Ascending aorta (tissue), 2 donors: Measurements from ENCODE around the gene MST1. TPM values are rescaled to one million over a fixed set of nuclear protein-coding genes. Genes with fewer than 3 reads are reported as not detected.

Experiments used
- DNase-seq, 2 donors: peaks; one replicate each; pipeline ENCODE4 v3.0.0-alpha.2; 2019; ENCODE audit warnings: low spot score in 2 of 2
- H3K27ac ChIP-seq, 2 donors: fragments of 200-600 bp; sonication (generic); one replicate each; pipeline ENCODE4 v1.5.1; 2016 to 2017; ENCODE audit warnings: mild to moderate bottlenecking in 1 of 2
- H3K27me3 ChIP-seq: fragments of 200-600 bp; sonication (generic); one replicate; pipeline ENCODE4 v1.5.1; 2017
- H3K36me3 ChIP-seq, 2 donors: fragments of 200-600 bp; sonication (generic); one replicate each; pipeline ENCODE4 v1.5.1; 2016
- H3K4me1 ChIP-seq, 2 donors: fragments of 200-600 bp; sonication (generic); one replicate each; pipeline ENCODE4 v1.5.1; 2016 to 2017; ENCODE audit warnings: mild to moderate bottlenecking in 1 of 2
- H3K4me3 ChIP-seq, 2 donors: fragments of 200-600 bp; sonication (generic); one replicate each; pipeline ENCODE4 v1.5.1; 2016 to 2017; ENCODE audit warnings: mild to moderate bottlenecking in 1 of 2
- H3K9me3 ChIP-seq, 2 donors: fragments of 200-600 bp; sonication (generic); one replicate each; pipeline ENCODE4 v1.5.1; 2016
- CTCF ChIP-seq, 3 experiments: fragments of 200-600 bp in 2 of 3; fragments of 450-650 bp in 1 of 3; sonication (generic) in 2 of 3; IDR thresholded peaks; one replicate each; pipeline ENCODE4 v1.5.1; 2016 to 2019; ENCODE audit warnings: antibody characterized with exemption in 3 of 3, mild to moderate bottlenecking in 1 of 3, moderate library complexity in 1 of 3
- intact Hi-C: fragments of 100-400 bp; cut with DNase I; formaldehyde crosslinking; loops from one replicate; pipeline ENCODE4 v1.15.1; 2023
- total RNA-seq: library from RNA; depleted of rRNA; stranded (reverse); fragments of >200 nt; gene quantifications from one replicate; pipeline ENCODE4 v1.1.0, GENCODE V29; 2016

The MST1 gene
- total RNA-seq, 1 donor from 2014 or later = 12.6 TPM

GRCh38 chr3:49652218-49652902, 36.9 kb downstream of the MST1 start:
- DNase-seq = no peak
- Histone ChIP-seq H3K27ac (no peak overlapping the region), H3K4me1 (peaks cover 2 to 4% of the 10 kb centered on the region in 2 donors), H3K4me3 (no peak overlapping the region), H3K9me3 (no peaks in the 10 kb centered on the region), H3K27me3 (no peaks in the 10 kb centered on the region), H3K36me3 (no peaks in the 10 kb centered on the region)
- TF ChIP-seq CTCF (IDR thresholded peaks at IDR 0.05) = no peak
- intact Hi-C loops = no loop called here

GRCh38 chr3:49650637-49651036, 38.6 kb downstream of the MST1 start:
- intact Hi-C loops = no loop called here
- Histone ChIP-seq H3K4me1 (peaks cover 2 to 4% of the 10 kb centered on the region in 2 donors), H3K36me3 (no peaks in the 10 kb centered on the region), H3K4me3 (no peak overlapping the region), H3K27ac (no peak overlapping the region), H3K27me3 (no peaks in the 10 kb centered on the region), H3K9me3 (no peaks in the 10 kb centered on the region)
- DNase-seq = no peak
- TF ChIP-seq CTCF (IDR thresholded peaks at IDR 0.05) = no peak

- DNase-seq = no peak
- peaks cover 2 to 4% of the 10 kb centered on the region in 2 donors for H3K4me1 ChIP-seq
- no peak overlapping the region for H3K27ac ChIP-seq
- no peak for TF ChIP-seq CTCF (IDR thresholded peaks at IDR 0.05)
- H3K9me3 ChIP-seq = no peaks in the 10 kb centered on the region
- no peak overlapping the region for H3K4me3 ChIP-seq
- intact Hi-C loops = no loop called here
- no peaks in the 10 kb centered on the region for H3K27me3 ChIP-seq
- H3K36me3 ChIP-seq = no peaks in the 10 kb centered on the region
These were observed 39.1 kb downstream of the MST1 start for GRCh38 chr3:49650177-49650576.

- no peak overlapping the region for H3K27ac ChIP-seq
- no peaks in the 10 kb centered on the region for H3K9me3 ChIP-seq
- H3K4me3 ChIP-seq = no peak overlapping the region
- H3K36me3 ChIP-seq = no peaks in the 10 kb centered on the region
- DNase-seq = no peak
- no peaks in the 10 kb centered on the region for H3K27me3 ChIP-seq
- H3K4me1 ChIP-seq = peaks cover 2 to 4% of the 10 kb centered on the region in 2 donors
- intact Hi-C loops = no loop called here
- TF ChIP-seq CTCF (IDR thresholded peaks at IDR 0.05) = no peak
These were observed 39.7 kb downstream of the MST1 start for GRCh38 chr3:49649576-49649975.

- TF ChIP-seq CTCF (IDR thresholded peaks at IDR 0.05) = no peak
- no peaks in the 10 kb centered on the region for H3K27me3 ChIP-seq
- no peak overlapping the region for H3K27ac ChIP-seq
- H3K9me3 ChIP-seq = no peaks in the 10 kb centered on the region
- no peak for DNase-seq
- intact Hi-C loops = no loop called here
- H3K4me1 ChIP-seq = peaks cover 2 to 4% of the 10 kb centered on the region in 2 donors
- H3K36me3 ChIP-seq = no peaks in the 10 kb centered on the region
- no peak overlapping the region for H3K4me3 ChIP-seq
These were observed 40.8 kb downstream of the MST1 start for GRCh38 chr3:49648354-49649019.
